CD4-positive, alpha-beta T cell (primary cell): Measurements from ENCODE around the gene PLXDC2. TPM values are rescaled to one million over a fixed set of nuclear protein-coding genes. Genes with fewer than 3 reads are reported as not detected.
"Not testable (repeated sequence)": the region's sequence is repeated elsewhere in the genome, so short reads cannot be mapped to it uniquely, and the experiment has no call there.

Experiments used
- ATAC-seq: fragments of 200-7000 bp; cut with Tn5 transposase; one replicate; pipeline ENCODE4 v1.10.0; 2022; ENCODE audit warnings: mild to moderate bottlenecking; ENCODE audit not compliant: poor library complexity
- CTCF ChIA-PET: fragments of 350-600 bp; sonication (Branson Sonifier 250); formaldehyde crosslinking; loops from one replicate; lab custom pipeline; 2021; ENCODE audit warnings: antibody characterized with exemption, inconsistent platforms; lab: Charles Lee
- POLR2A ChIA-PET: fragments of 350-600 bp; sonication (Branson Sonifier 250); formaldehyde crosslinking; loops from one replicate; lab custom pipeline; 2021; ENCODE audit warnings: antibody characterized with exemption, inconsistent platforms; lab: Charles Lee
- DNase-seq, 14 experiments: peaks; one replicate each; pipeline ENCODE4 v3.0.0-alpha.2; 2013 to 2020; ENCODE audit warnings: mixed read lengths in 2 of 14
- H3K27ac ChIP-seq, 2 donors: one replicate each; pipeline versions ENCODE4 v1.5.1 to v1.7.0; 2013; ENCODE audit warnings: low read length in 2 of 2, low read depth in 1 of 2, mild to moderate bottlenecking in 1 of 2
- H3K27me3 ChIP-seq, 2 experiments: 1 replicate in 1 of 2; 2 replicates in 1 of 2; pipeline versions ENCODE4 v1.6.1 to v1.7.0; 2013; ENCODE audit warnings: low read length in 2 of 2, control low read depth in 1 of 2, mild to moderate bottlenecking in 1 of 2, moderate library complexity in 1 of 2; ENCODE audit not compliant: insufficient read depth in 2 of 2, control insufficient read depth in 1 of 2
- H3K36me3 ChIP-seq: one replicate; pipeline ENCODE4 v1.6.1; 2013; ENCODE audit warnings: low read length, control low read depth; ENCODE audit not compliant: insufficient read depth
- H3K4me1 ChIP-seq: one replicate; pipeline ENCODE4 v1.6.1; 2013; ENCODE audit warnings: low read length, control low read depth; ENCODE audit not compliant: insufficient read depth
- H3K4me3 ChIP-seq: one replicate; pipeline ENCODE4 v1.5.1; 2013; ENCODE audit warnings: mild to moderate bottlenecking, low read length, moderate library complexity
- H3K9me3 ChIP-seq, 2 experiments: 1 replicate in 1 of 2; 2 replicates in 1 of 2; pipeline versions ENCODE4 v1.6.1 to v1.7.0; 2013; ENCODE audit warnings: low read length in 2 of 2, mild to moderate bottlenecking in 2 of 2, control low read depth in 1 of 2, moderate library complexity in 1 of 2; ENCODE audit not compliant: control insufficient read depth in 1 of 2, insufficient read depth in 1 of 2
- H3K27ac Mint-ChIP-seq: one replicate; pipeline ENCODE4 v1.8.0; 2020; ENCODE audit warnings: mixed read lengths
- H3K27me3 Mint-ChIP-seq: one replicate; pipeline ENCODE4 v1.8.0; 2021; ENCODE audit warnings: mixed read lengths
- H3K36me3 Mint-ChIP-seq: one replicate; pipeline ENCODE4 v1.8.0; 2021; ENCODE audit warnings: low read depth, mixed read lengths
- H3K4me1 Mint-ChIP-seq: one replicate; pipeline ENCODE4 v1.8.0; 2021; ENCODE audit warnings: low read depth, mixed read lengths
- H3K4me3 Mint-ChIP-seq: one replicate; pipeline ENCODE4 v1.8.0; 2020; ENCODE audit warnings: mild to moderate bottlenecking, mixed read lengths
- H3K9me3 Mint-ChIP-seq: one replicate; pipeline ENCODE4 v1.8.0; 2020; ENCODE audit warnings: mixed read lengths
- CTCF ChIP-seq: fragments of 200-600 bp; IDR thresholded peaks from one replicate; pipeline ENCODE4 v1.8.0; 2022; ENCODE audit warnings: antibody characterized with exemption, mild to moderate bottlenecking
- intact Hi-C, 2 experiments: fragments of 100-400 bp; cut with DNase I in 1 of 2; cut with micrococcal nuclease in 1 of 2; formaldehyde crosslinking; loops; one replicate each; pipeline versions ENCODE4 v1.15.1 to v1.9.0; 2023 to 2025; cut with DNase I, micrococcal nuclease
- total RNA-seq, 174 experiments: library from RNA in 2 of 174; stranded (reverse) in 2 of 174; gene quantifications; one replicate each; pipeline ENCODE4 v1.2.3 and lab custom pipeline; 2021 to 2026

Gene PLXDC2
- total RNA-seq, 2 experiments from 2014 or later = 0.41 to 0.61 TPM

GRCh38 chr10:20200758-20201157 is 384.5 kb downstream of the PLXDC2 start:
- no peaks in the 10 kb centered on the region for H3K36me3 ChIP-seq
- H3K27me3 ChIP-seq = no peaks in the 10 kb centered on the region
- peak in 1 of 14 experiments; percentile 1 for DNase-seq
- H3K27ac ChIP-seq = no peak overlapping the region
- no peaks in the 10 kb centered on the region for H3K9me3 ChIP-seq
- H3K9me3 Mint-ChIP-seq = no peaks in the 10 kb centered on the region
- intact Hi-C loops = no loop called here
- H3K4me3 Mint-ChIP-seq = no peak overlapping the region
- H3K4me1 Mint-ChIP-seq = no peaks in the 10 kb centered on the region
- ChIA-PET CTCF (no interaction called here), POLR2A (interaction anchor here (0.6 kb wide), 1 partner anchor 631 kb away, joined by 3 read pairs; no protein-coding TSS in a partner anchor)
- H3K4me3 ChIP-seq = no peak overlapping the region
- ATAC-seq = no peak
- H3K36me3 Mint-ChIP-seq = no peaks in the 10 kb centered on the region
- TF ChIP-seq CTCF = no peak
- H3K27me3 Mint-ChIP-seq = no peaks in the 10 kb centered on the region
- H3K4me1 ChIP-seq = no peaks in the 10 kb centered on the region
- H3K27ac Mint-ChIP-seq = no peak overlapping the region

GRCh38 chr10:20202337-20202736 is 386.1 kb downstream of the PLXDC2 start:
- Mint-ChIP-seq H3K27ac (no peak overlapping the region), H3K36me3 (no peaks in the 10 kb centered on the region), H3K9me3 (no peaks in the 10 kb centered on the region), H3K4me1 (no peaks in the 10 kb centered on the region), H3K27me3 (no peaks in the 10 kb centered on the region), H3K4me3 (no peak overlapping the region)
- no peak for ATAC-seq
- ChIA-PET CTCF (no interaction called here), POLR2A (no interaction called here)
- H3K27me3 ChIP-seq = no peaks in the 10 kb centered on the region
- no peaks in the 10 kb centered on the region for H3K4me1 ChIP-seq
- H3K36me3 ChIP-seq = no peaks in the 10 kb centered on the region
- H3K4me3 ChIP-seq = no peak overlapping the region
- TF ChIP-seq CTCF = no peak
- intact Hi-C loops = no loop called here
- peak in 2 of 14 experiments; percentile 0 to 7 for DNase-seq
- no peaks in the 10 kb centered on the region for H3K9me3 ChIP-seq
- H3K27ac ChIP-seq = no peak overlapping the region

- H3K36me3 ChIP-seq = no peaks in the 10 kb centered on the region
- TF ChIP-seq CTCF = no peak
- POLR2A ChIA-PET = no interaction called here
- Mint-ChIP-seq H3K4me3 (no peak overlapping the region), H3K27me3 (no peaks in the 10 kb centered on the region), H3K27ac (no peak overlapping the region), H3K4me1 (no peaks in the 10 kb centered on the region), H3K36me3 (no peaks in the 10 kb centered on the region), H3K9me3 (peaks cover 5% of the 10 kb centered on the region)
- DNase-seq = no peak
- H3K9me3 ChIP-seq = no peaks in the 10 kb centered on the region
- CTCF ChIA-PET = no interaction called here
- ATAC-seq = no peak
- intact Hi-C loops = no loop called here
- no peaks in the 10 kb centered on the region for H3K4me1 ChIP-seq
- no peak overlapping the region for H3K4me3 ChIP-seq
- no peak overlapping the region for H3K27ac ChIP-seq
- no peaks in the 10 kb centered on the region for H3K27me3 ChIP-seq
Observed at GRCh38 chr10:20207653-20208052, 391.4 kb downstream of the PLXDC2 start.

GRCh38 chr10:20209098-20209497 is 392.9 kb downstream of the PLXDC2 start:
- H3K9me3 Mint-ChIP-seq, ATAC-seq, H3K36me3 ChIP-seq, H3K27ac ChIP-seq, H3K27me3 Mint-ChIP-seq, H3K27me3 ChIP-seq, intact Hi-C loops, DNase-seq, CTCF ChIA-PET, H3K4me1 Mint-ChIP-seq, POLR2A ChIA-PET, H3K36me3 Mint-ChIP-seq, H3K4me1 ChIP-seq, H3K4me3 Mint-ChIP-seq, H3K9me3 ChIP-seq, H3K27ac Mint-ChIP-seq, H3K4me3 ChIP-seq: not testable (repeated sequence)
